ENCODE data around the gene STK4. TPM values are rescaled to one million over a fixed set of nuclear protein-coding genes. Genes with fewer than 3 reads are reported as not detected.

The STK4 gene
- polyA plus RNA-seq, 1 donor from 2014 or later = 14.0 TPM

DNA sequence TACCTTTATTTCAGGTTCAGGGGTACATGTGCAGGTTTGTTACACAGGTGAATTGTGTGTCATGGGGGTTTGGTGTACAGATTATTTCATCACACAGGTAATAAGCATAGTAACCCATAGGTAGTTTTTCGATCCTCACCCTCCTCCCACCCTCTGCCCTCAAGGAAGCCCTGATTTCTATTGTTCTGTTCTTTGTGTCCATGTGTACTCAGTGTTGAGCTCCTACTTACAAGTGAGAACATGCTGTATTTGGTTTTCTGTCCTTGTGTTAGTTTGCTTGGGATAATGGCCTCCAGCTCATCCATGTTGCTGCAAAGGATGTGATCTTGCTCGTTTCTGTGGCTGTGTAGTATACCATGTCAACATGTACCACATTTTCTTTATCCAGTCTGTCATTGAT is 66.0 kb downstream of the STK4 start:
- Histone ChIP-seq H4K20me1 (ENCODE audit: insufficient read depth) (no peaks in the 10 kb centered on the region), H3K27me3 (ENCODE audit: insufficient read depth, low read depth, low read length) (no peaks in the 10 kb centered on the region), H3K36me3 (ENCODE audit: insufficient read depth, low read length) (no peaks in the 10 kb centered on the region), H3K9me3 (ENCODE audit: low read length) (no peaks in the 10 kb centered on the region), H3K27ac (ENCODE audit: low read length) (no peak overlapping the region), H3F3A (ENCODE audit: insufficient read depth, low read length, poor library complexity, severe bottlenecking) (no peaks in the 10 kb centered on the region), H3K79me2 (replicated peaks; ENCODE audit: insufficient read depth, low read length) (no peaks in the 10 kb centered on the region), H3K4me3 (ENCODE audit: low read length) (no peak overlapping the region), H3K4me2 (ENCODE audit: low read length) (no peak overlapping the region), H3K9me2 (ENCODE audit: insufficient read depth, low read length) (no peaks in the 10 kb centered on the region), H3K9ac (ENCODE audit: low read length) (no peak overlapping the region), H2AFZ (ENCODE audit: low read depth, low read length) (no peak overlapping the region)
- TF ChIP-seq MXI1 (conservative IDR thresholded peaks at IDR 0.05; ENCODE audit: poor library complexity, severe bottlenecking) = no peak

DNA sequence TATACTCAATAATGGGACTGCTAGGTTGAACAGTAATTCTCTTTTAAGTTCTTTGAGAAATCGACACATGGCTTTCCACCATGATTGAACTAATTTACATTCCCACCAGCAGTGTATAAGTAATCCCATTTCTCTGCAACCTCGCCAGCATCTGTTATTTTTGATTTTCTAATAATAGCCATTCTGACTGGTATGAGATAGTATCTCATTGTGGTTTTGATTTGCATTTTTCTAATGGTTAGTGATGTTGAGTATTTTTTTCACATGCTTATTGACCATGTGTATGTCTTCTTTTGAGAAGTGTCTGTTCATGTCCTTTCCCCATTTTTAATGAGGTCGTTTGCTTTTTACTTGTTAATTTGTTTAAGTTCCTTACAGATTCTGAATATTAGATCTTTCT is 66.5 kb downstream of the STK4 start:
- no peak overlapping the region for H3K27ac ChIP-seq (ENCODE audit: low read length)
- no peaks in the 10 kb centered on the region for H3K9me2 ChIP-seq (ENCODE audit: insufficient read depth, low read length)
- no peak overlapping the region for H3K9ac ChIP-seq (ENCODE audit: low read length)
- H3F3A ChIP-seq (ENCODE audit: insufficient read depth, low read length, poor library complexity, severe bottlenecking) = no peaks in the 10 kb centered on the region
- H3K36me3 ChIP-seq (ENCODE audit: insufficient read depth, low read length) = no peaks in the 10 kb centered on the region
- H4K20me1 ChIP-seq (ENCODE audit: insufficient read depth) = no peaks in the 10 kb centered on the region
- H3K79me2 ChIP-seq (replicated peaks; ENCODE audit: insufficient read depth, low read length) = no peaks in the 10 kb centered on the region
- H3K9me3 ChIP-seq (ENCODE audit: low read length) = no peaks in the 10 kb centered on the region
- TF ChIP-seq RAD21 (conservative IDR thresholded peaks at IDR 0.05) (no peak), TAF1 (IDR thresholded peaks at IDR 0.05; ENCODE audit: low read depth) (no peak), MXI1 (conservative IDR thresholded peaks at IDR 0.05; ENCODE audit: poor library complexity, severe bottlenecking) (no peak), EZH2 (IDR thresholded peaks at IDR 0.05; ENCODE audit: borderline replicate concordance, insufficient read depth, low read length, poor library complexity, severe bottlenecking) (no peak), SMC3 (conservative IDR thresholded peaks at IDR 0.05; ENCODE audit: poor library complexity) (no peak), POLR2AphosphoS5 (IDR thresholded peaks at IDR 0.05) (no peak), EP300 (conservative IDR thresholded peaks at IDR 0.05; ENCODE audit: poor library complexity, severe bottlenecking) (no peak)
- TF ChIP-seq, protein P1, sequence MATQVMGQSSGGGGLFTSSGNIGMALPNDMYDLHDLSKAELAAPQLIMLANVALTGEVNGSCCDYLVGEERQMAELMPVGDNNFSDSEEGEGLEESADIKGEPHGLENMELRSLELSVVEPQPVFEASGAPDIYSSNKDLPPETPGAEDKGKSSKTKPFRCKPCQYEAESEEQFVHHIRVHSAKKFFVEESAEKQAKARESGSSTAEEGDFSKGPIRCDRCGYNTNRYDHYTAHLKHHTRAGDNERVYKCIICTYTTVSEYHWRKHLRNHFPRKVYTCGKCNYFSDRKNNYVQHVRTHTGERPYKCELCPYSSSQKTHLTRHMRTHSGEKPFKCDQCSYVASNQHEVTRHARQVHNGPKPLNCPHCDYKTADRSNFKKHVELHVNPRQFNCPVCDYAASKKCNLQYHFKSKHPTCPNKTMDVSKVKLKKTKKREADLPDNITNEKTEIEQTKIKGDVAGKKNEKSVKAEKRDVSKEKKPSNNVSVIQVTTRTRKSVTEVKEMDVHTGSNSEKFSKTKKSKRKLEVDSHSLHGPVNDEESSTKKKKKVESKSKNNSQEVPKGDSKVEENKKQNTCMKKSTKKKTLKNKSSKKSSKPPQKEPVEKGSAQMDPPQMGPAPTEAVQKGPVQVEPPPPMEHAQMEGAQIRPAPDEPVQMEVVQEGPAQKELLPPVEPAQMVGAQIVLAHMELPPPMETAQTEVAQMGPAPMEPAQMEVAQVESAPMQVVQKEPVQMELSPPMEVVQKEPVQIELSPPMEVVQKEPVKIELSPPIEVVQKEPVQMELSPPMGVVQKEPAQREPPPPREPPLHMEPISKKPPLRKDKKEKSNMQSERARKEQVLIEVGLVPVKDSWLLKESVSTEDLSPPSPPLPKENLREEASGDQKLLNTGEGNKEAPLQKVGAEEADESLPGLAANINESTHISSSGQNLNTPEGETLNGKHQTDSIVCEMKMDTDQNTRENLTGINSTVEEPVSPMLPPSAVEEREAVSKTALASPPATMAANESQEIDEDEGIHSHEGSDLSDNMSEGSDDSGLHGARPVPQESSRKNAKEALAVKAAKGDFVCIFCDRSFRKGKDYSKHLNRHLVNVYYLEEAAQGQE (IDR thresholded peaks at IDR 0.05; ENCODE audit: borderline replicate concordance) = no peak
- TF ChIP-seq, protein P2, sequence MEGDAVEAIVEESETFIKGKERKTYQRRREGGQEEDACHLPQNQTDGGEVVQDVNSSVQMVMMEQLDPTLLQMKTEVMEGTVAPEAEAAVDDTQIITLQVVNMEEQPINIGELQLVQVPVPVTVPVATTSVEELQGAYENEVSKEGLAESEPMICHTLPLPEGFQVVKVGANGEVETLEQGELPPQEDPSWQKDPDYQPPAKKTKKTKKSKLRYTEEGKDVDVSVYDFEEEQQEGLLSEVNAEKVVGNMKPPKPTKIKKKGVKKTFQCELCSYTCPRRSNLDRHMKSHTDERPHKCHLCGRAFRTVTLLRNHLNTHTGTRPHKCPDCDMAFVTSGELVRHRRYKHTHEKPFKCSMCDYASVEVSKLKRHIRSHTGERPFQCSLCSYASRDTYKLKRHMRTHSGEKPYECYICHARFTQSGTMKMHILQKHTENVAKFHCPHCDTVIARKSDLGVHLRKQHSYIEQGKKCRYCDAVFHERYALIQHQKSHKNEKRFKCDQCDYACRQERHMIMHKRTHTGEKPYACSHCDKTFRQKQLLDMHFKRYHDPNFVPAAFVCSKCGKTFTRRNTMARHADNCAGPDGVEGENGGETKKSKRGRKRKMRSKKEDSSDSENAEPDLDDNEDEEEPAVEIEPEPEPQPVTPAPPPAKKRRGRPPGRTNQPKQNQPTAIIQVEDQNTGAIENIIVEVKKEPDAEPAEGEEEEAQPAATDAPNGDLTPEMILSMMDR (IDR thresholded peaks at IDR 0.05; ENCODE audit: poor library complexity, severe bottlenecking) = no peak
- no peak overlapping the region for H3K4me3 ChIP-seq (ENCODE audit: low read length)
- no peak overlapping the region for H2AFZ ChIP-seq (ENCODE audit: low read depth, low read length)
- H3K4me2 ChIP-seq (ENCODE audit: low read length) = no peak overlapping the region
- no peaks in the 10 kb centered on the region for H3K27me3 ChIP-seq (ENCODE audit: insufficient read depth, low read depth, low read length)

DNA sequence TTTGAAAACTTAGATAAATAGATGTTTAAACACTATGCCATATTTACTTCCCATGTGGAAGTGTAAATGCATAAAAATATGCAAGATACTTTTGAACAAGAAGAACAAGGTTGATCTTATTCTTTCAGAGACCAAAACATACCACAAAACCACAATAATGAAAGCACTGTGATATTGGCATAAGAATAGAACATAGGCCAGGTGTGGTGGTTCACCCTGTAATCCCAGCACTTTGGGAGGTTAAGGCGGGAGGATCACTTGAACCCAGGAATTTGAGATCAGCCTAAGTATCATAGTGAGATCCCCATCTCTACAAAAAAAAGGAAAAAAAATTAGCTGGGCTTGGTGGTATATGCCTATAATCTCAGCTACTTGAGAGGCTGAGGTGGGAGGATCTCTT is 68.1 kb downstream of the STK4 start:
- H3K9me2 ChIP-seq (ENCODE audit: insufficient read depth, low read length) = no peaks in the 10 kb centered on the region
- H4K20me1 ChIP-seq (ENCODE audit: insufficient read depth) = no peaks in the 10 kb centered on the region
- no peak overlapping the region for H3K27ac ChIP-seq (ENCODE audit: low read length)
- H2AFZ ChIP-seq (ENCODE audit: low read depth, low read length) = no peak overlapping the region
- H3K27me3 ChIP-seq (ENCODE audit: insufficient read depth, low read depth, low read length) = no peaks in the 10 kb centered on the region
- TF ChIP-seq SMC3 (conservative IDR thresholded peaks at IDR 0.05; ENCODE audit: poor library complexity) (no peak), RAD21 (conservative IDR thresholded peaks at IDR 0.05) (no peak), MXI1 (conservative IDR thresholded peaks at IDR 0.05; ENCODE audit: poor library complexity, severe bottlenecking) (no peak), EP300 (conservative IDR thresholded peaks at IDR 0.05; ENCODE audit: poor library complexity, severe bottlenecking) (no peak), TAF1 (IDR thresholded peaks at IDR 0.05; ENCODE audit: low read depth) (no peak), POLR2AphosphoS5 (IDR thresholded peaks at IDR 0.05) (no peak), EZH2 (IDR thresholded peaks at IDR 0.05; ENCODE audit: borderline replicate concordance, insufficient read depth, low read length, poor library complexity, severe bottlenecking) (no peak)
- TF ChIP-seq, protein P1 (IDR thresholded peaks at IDR 0.05; ENCODE audit: borderline replicate concordance) = no peak
- TF ChIP-seq, protein P2 (IDR thresholded peaks at IDR 0.05; ENCODE audit: poor library complexity, severe bottlenecking) = no peak
- no peaks in the 10 kb centered on the region for H3K36me3 ChIP-seq (ENCODE audit: insufficient read depth, low read length)
- no peaks in the 10 kb centered on the region for H3K9me3 ChIP-seq (ENCODE audit: low read length)
- no peak overlapping the region for H3K9ac ChIP-seq (ENCODE audit: low read length)
- H3F3A ChIP-seq (ENCODE audit: insufficient read depth, low read length, poor library complexity, severe bottlenecking) = no peaks in the 10 kb centered on the region
- no peaks in the 10 kb centered on the region for H3K79me2 ChIP-seq (replicated peaks; ENCODE audit: insufficient read depth, low read length)
- H3K4me2 ChIP-seq (ENCODE audit: low read length) = no peak overlapping the region
- no peak overlapping the region for H3K4me3 ChIP-seq (ENCODE audit: low read length)
